ENCODE measurements around the gene RIOX2.

RIOX2 gene

DNA sequence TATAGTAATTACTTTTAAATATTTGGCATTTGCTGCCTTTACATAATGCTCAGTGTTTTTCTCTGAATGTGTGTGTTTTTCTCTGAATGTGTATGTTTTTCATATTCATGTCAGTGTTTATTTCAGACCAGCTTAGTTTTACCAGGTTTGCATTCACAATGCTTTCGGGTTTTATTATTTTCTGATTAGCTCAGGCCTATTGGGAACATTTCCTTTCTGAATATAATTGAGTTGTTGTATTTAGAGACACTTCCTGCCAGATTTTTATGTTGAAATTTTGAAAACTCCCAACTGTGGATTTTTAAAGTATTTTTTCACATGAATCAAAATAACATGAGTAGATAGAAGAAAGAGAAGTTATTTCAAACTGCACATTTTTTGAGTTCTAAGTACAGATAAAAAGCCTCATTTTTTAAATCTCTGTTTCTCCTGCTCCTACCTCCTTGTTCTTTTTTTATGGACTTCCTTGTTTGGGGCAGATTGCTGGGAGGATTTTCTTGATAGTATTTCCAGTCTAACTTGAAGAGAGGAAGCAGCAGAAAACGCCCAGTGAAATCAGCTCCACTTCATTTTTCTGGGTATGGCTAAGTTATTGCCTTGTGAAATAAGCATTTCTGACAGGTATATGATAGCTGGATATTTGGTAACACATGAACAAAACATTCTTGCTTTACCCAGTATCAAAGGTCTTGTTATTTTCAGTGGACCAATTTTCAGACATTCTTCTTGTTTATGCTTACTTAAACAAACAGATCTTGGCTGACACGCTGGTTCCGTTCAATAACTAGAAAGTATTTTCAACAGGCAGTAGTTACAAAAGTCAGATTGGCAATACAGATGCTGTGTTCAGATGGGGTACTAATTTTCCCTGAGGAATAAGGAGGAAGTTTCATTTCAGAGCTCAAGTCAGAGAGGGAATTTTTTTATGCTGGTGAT lies 70.7 kb downstream of the RIOX2 start:
- no peak for DNase-seq

DNA sequence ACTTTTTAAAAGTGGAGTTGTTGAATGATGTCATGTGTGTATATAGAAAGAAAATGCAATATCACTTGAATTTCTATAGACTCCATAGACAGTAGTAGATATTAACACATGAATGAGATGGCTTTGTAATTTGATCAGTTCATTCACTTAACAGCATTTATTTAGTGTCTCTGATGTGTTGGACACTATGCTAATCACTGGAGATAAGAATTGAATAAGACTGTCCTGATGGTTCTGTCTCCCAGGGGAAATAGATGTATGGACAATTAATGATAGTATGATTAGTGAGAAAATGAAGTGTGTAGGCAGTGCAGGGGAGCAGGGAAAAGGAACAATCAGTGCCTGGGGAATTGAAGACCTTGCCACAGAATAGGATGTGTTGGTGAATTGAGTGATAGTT lies 72.9 kb downstream of the RIOX2 start:
- no peak for DNase-seq

DNA sequence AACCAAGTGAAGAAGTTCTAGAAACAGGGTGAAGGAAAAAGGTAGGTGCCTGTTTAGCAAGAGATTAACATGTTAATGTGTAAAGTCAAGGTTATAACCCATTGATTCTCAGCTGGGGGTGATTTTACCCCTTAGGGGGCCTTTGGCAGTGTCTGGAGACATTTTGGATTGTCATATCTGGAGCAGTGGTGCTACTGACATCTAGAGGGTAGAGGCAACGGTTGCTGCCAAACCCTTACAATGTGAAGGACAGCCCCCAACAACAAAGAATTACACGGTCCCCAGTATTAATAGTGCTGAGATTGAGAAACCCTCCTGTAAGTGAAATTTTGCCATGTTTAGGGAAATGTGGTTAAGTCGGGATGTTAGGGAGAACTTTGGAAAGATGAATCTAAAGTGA lies 75.7 kb downstream of the RIOX2 start:
- no peak for DNase-seq

DNA sequence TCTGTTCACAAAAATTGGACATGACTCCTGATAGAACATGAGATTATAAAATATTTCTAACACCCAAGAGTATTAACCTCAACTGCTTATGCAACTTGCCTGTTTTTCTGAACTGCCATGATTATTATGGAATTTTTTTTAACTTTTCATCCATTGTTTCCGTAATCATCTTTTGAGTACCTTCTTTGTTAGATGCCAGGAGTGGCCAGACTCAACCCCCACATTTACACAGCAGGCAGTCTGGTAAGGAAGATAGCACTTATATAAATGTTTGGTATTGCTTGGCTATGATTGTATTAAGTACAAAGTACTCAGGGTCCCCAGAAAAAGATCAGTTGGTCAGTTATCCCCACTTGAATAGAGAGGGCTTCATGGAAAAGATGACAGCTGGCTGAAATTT lies 76.1 kb downstream of the RIOX2 start:
- no peak for DNase-seq

DNA sequence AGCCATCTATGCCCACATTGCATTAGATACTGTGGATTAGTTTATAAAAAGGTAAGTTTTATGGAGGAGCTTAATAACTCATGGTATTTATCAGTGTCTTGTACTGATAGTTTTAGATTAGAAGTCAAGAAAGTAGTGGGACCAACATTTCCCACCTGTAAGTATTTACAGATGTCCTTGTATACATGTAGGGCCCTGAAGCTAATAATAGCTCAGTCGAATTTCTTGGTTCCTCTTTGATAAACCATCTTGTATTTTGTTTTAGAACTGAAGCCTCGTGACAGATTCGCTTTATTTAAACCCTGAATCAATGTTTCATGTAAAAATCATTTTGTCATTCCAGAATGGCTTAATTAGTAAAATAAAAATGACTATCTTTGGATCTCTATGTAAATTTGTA lies 77.0 kb downstream of the RIOX2 start:
- no peak for DNase-seq

DNA sequence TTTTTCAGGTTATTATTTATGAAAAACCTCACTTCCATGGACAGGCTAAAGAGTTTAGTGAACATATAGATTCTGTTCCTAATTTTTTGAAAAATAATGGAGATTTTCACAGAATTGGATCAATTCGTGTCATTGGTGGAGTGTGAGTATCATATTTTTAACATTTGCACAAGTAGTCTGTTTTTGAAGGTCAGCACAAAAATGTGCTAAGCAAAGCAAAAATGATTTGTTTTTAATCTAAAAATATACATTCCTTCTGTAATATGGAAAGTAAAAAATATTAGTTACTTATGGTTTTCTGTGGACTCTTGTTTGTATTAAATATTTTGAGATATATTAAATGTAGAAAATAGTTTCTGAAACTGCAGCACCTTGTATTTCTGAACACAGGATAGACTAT lies 79.4 kb downstream of the RIOX2 start:
- no peak for DNase-seq
